Type B pancreatic cell (in vitro differentiated cells): ENCODE results near the gene ADCK1. TPM values are rescaled to one million over a fixed set of nuclear protein-coding genes. Genes with fewer than 3 reads are reported as not detected.
"Not testable (repeated sequence)": the region's sequence is repeated elsewhere in the genome, so short reads cannot be mapped to it uniquely, and the experiment has no call there.

Experiments
- DNase-seq: peaks from one replicate; pipeline ENCODE4 v3.0.0; 2021; ENCODE audit warnings: mixed read lengths; ENCODE audit not compliant: unreplicated experiment; ENCODE audit errors: extremely low spot score
- H3K27ac Mint-ChIP-seq: 2 replicates; pipeline ENCODE4 v1.8.0; 2021; ENCODE audit warnings: mild to moderate bottlenecking, mixed read lengths
- H3K27me3 Mint-ChIP-seq: 2 replicates; pipeline ENCODE4 v1.8.0; 2021; ENCODE audit warnings: mixed read lengths
- H3K36me3 Mint-ChIP-seq: 2 replicates; pipeline ENCODE4 v1.8.0; 2021; ENCODE audit warnings: mixed read lengths
- H3K4me1 Mint-ChIP-seq: one replicate; pipeline ENCODE4 v1.8.0; 2021; ENCODE audit warnings: mixed read lengths; ENCODE audit not compliant: unreplicated experiment
- H3K4me3 Mint-ChIP-seq: 2 replicates; pipeline ENCODE4 v1.8.0; 2021; ENCODE audit warnings: mild to moderate bottlenecking, mixed read lengths
- H3K9me3 Mint-ChIP-seq: 2 replicates; pipeline ENCODE4 v1.8.0; 2021; ENCODE audit warnings: mixed read lengths
- total RNA-seq: library from RNA; stranded (reverse); gene quantifications from 2 replicates; pipeline ENCODE4 v1.2.1, GENCODE V29; 2021; ENCODE audit warnings: low replicate concordance
- TF ChIP-seq, protein P1 (sequence below): fragments of 200-600 bp; sonication (generic); conservative IDR thresholded peaks from 2 replicates; pipeline ENCODE4 v1.5.0; 2021; ENCODE audit warnings: antibody characterized with exemption, mild to moderate bottlenecking

ADCK1 gene
- total RNA-seq, 1 donor from 2014 or later: 9.2 TPM

GRCh38 chr14:77804592-77804991 is 4.7 kb downstream of the ADCK1 start:
- DNase-seq: no peak
- Mint-ChIP-seq H3K4me1 (peaks cover 4% of the 10 kb centered on the region), H3K4me3 (no peak overlapping the region), H3K27ac (no peak overlapping the region), H3K36me3 (no peaks in the 10 kb centered on the region), H3K9me3 (no peaks in the 10 kb centered on the region), H3K27me3 (no peaks in the 10 kb centered on the region)
- TF ChIP-seq, protein P1, sequence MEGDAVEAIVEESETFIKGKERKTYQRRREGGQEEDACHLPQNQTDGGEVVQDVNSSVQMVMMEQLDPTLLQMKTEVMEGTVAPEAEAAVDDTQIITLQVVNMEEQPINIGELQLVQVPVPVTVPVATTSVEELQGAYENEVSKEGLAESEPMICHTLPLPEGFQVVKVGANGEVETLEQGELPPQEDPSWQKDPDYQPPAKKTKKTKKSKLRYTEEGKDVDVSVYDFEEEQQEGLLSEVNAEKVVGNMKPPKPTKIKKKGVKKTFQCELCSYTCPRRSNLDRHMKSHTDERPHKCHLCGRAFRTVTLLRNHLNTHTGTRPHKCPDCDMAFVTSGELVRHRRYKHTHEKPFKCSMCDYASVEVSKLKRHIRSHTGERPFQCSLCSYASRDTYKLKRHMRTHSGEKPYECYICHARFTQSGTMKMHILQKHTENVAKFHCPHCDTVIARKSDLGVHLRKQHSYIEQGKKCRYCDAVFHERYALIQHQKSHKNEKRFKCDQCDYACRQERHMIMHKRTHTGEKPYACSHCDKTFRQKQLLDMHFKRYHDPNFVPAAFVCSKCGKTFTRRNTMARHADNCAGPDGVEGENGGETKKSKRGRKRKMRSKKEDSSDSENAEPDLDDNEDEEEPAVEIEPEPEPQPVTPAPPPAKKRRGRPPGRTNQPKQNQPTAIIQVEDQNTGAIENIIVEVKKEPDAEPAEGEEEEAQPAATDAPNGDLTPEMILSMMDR: peak; percentile 46

GRCh38 chr14:77805706-77806105 is 5.8 kb downstream of the ADCK1 start:
- H3K4me3 Mint-ChIP-seq: no peak overlapping the region
- H3K36me3 Mint-ChIP-seq: no peaks in the 10 kb centered on the region

DNA sequence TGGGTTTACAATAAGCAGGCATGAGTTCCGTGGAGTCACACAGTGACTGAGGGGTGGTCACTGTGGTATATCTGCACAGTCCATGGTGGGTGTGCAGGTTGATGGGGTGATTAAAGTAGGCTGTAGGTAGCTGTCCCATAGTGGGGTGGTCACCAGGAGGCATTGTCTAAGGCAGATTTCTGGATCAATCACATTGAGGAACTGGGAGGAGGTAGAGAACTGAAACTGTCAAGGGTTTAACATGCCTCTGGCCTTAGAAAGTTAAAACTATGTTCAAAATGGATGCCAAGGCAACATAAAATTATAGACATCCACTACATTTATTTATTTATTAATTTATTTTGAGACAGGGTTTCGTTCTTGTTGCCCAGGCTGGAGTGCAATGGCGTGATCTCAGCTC is 8.3 kb downstream of the ADCK1 start:
- Mint-ChIP-seq H3K4me3 (no peak overlapping the region), H3K36me3 (no peaks in the 10 kb centered on the region), H3K27me3 (no peaks in the 10 kb centered on the region), H3K27ac (no peak overlapping the region), H3K4me1 (no peaks in the 10 kb centered on the region), H3K9me3 (no peaks in the 10 kb centered on the region)
- no peak for DNase-seq
- TF ChIP-seq, protein P1: no peak

More at GRCh38 chr14:77805706-77806105, 5.8 kb downstream of the ADCK1 start:
- peaks cover under 1% of the 10 kb centered on the region for H3K4me1 Mint-ChIP-seq
- no peaks in the 10 kb centered on the region for H3K9me3 Mint-ChIP-seq
- TF ChIP-seq, protein P1: no peak
- DNase-seq: no peak
- H3K27ac Mint-ChIP-seq: no peak overlapping the region
- H3K27me3 Mint-ChIP-seq: no peaks in the 10 kb centered on the region

DNA sequence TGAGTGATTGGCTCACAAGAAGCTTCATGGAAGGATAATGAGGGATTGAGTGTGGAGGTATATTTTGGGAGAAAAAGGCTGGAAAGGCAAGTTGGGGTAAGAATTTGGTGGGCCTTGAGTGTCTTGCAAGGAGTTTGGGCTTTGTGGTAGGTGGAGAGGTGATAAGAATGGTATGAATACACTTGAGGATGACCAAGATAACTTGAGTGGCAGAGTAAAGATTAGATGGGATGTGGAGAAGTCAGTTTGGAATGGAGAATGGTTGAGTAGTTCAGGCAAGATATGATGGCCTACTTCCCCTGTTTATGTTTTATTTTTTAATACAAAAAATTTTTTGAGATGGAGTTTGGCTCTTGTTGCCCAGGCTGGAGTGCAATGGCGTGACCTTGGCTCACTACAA is 9.1 kb downstream of the ADCK1 start:
- H3K4me3 Mint-ChIP-seq: no peak overlapping the region
- no peaks in the 10 kb centered on the region for H3K9me3 Mint-ChIP-seq
- no peaks in the 10 kb centered on the region for H3K27me3 Mint-ChIP-seq
- H3K27ac Mint-ChIP-seq: no peak overlapping the region
- H3K36me3 Mint-ChIP-seq: no peaks in the 10 kb centered on the region
- H3K4me1 Mint-ChIP-seq: no peaks in the 10 kb centered on the region
- no peak for DNase-seq
- TF ChIP-seq, protein P1: no peak

DNA sequence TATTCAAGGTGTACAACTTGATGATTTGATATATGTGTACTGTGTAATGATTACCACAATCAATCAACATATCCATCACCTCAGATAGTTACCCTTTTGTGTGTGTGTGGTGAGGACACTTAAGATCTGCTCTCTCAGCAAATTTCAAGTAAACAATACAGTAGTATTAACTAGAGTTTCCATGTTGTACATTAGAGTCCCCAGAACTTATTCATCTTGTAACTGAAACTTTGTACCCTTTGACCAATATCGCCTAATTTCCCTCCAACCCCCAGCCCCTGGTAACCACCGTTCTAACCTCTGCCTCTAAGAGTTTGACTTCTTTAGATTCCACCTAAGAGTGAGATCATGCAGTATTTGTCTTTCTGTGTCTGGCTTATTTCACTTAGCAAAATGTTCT is 12.1 kb downstream of the ADCK1 start:
- TF ChIP-seq, protein P1: no peak
- no peak overlapping the region for H3K27ac Mint-ChIP-seq
- H3K36me3 Mint-ChIP-seq: no peaks in the 10 kb centered on the region
- H3K4me1 Mint-ChIP-seq: no peaks in the 10 kb centered on the region
- no peak for DNase-seq
- no peaks in the 10 kb centered on the region for H3K9me3 Mint-ChIP-seq
- no peak overlapping the region for H3K4me3 Mint-ChIP-seq
- H3K27me3 Mint-ChIP-seq: no peaks in the 10 kb centered on the region

GRCh38 chr14:77812682-77813081 is 12.8 kb downstream of the ADCK1 start:
- H3K4me3 Mint-ChIP-seq, DNase-seq, H3K9me3 Mint-ChIP-seq, H3K4me1 Mint-ChIP-seq, H3K27me3 Mint-ChIP-seq, H3K27ac Mint-ChIP-seq, H3K36me3 Mint-ChIP-seq: not testable (repeated sequence)
